ELF-1 (cell line): ENCODE data around the gene PRKCA.
"Not testable (repeated sequence)": the region's sequence is repeated elsewhere in the genome, so short reads cannot be mapped to it uniquely, and the experiment has no call there.

Experiments
- DNase-seq: peaks from one replicate; pipeline ENCODE4 v3.0.0-alpha.2; 2016; ENCODE audit warnings: low read depth, low spot score

PRKCA gene

GRCh38 chr17:66466106-66466820 is 163.8 kb downstream of the PRKCA start:
- DNase-seq = no peak

- DNase-seq = peak; percentile 49
These were observed 164.5 kb downstream of the PRKCA start for GRCh38 chr17:66466840-66467367.

GRCh38 chr17:66467766-66468165 is 165.4 kb downstream of the PRKCA start:
- no peak for DNase-seq

GRCh38 chr17:66468241-66469087 is 166.1 kb downstream of the PRKCA start:
- peak; percentile 18 for DNase-seq

- no peak for DNase-seq
These were observed 166.7 kb downstream of the PRKCA start for GRCh38 chr17:66469088-66469442.

GRCh38 chr17:66469461-66469860 is 167.0 kb downstream of the PRKCA start:
- no peak for DNase-seq

- DNase-seq = no peak
These were observed 167.5 kb downstream of the PRKCA start for GRCh38 chr17:66469890-66470289.

- no peak for DNase-seq
These were observed 169.7 kb downstream of the PRKCA start for GRCh38 chr17:66472123-66472522.

GRCh38 chr17:66474258-66474657 is 171.8 kb downstream of the PRKCA start:
- peak; percentile 49 for DNase-seq

- DNase-seq = peak; percentile 58
These were observed 172.5 kb downstream of the PRKCA start for GRCh38 chr17:66474806-66475497.

GRCh38 chr17:66476014-66476413 is 173.6 kb downstream of the PRKCA start:
- DNase-seq = peak; percentile 27

- no peak for DNase-seq
These were observed 175.3 kb downstream of the PRKCA start for GRCh38 chr17:66477615-66478283.

- not testable (repeated sequence) for DNase-seq
These were observed 176.9 kb downstream of the PRKCA start for GRCh38 chr17:66479230-66479889.

- DNase-seq = no peak
These were observed 177.8 kb downstream of the PRKCA start for GRCh38 chr17:66480243-66480642.

GRCh38 chr17:66480802-66481201 is 178.4 kb downstream of the PRKCA start:
- no peak for DNase-seq

- DNase-seq = no peak
These were observed 178.9 kb downstream of the PRKCA start for GRCh38 chr17:66481271-66481670.

GRCh38 chr17:66483906-66484305 is 181.5 kb downstream of the PRKCA start:
- no peak for DNase-seq

GRCh38 chr17:66485309-66485947 is 183.0 kb downstream of the PRKCA start:
- DNase-seq = no peak

GRCh38 chr17:66487121-66487520 is 184.7 kb downstream of the PRKCA start:
- no peak for DNase-seq

GRCh38 chr17:66487981-66488468 is 185.6 kb downstream of the PRKCA start:
- no peak for DNase-seq
